Stimulated activated CD4-positive, alpha-beta T cell treated with anti-CD3 and anti-CD28 coated beads, Interleukin-4, amount 100 ng/mL, for 48 hours (primary cell): ENCODE results near the gene PCAT6.
"Not testable (repeated sequence)": the region's sequence is repeated elsewhere in the genome, so short reads cannot be mapped to it uniquely, and the experiment has no call there.

ENCODE experiments used
- DNase-seq, 2 donors: peaks; one replicate each; pipeline ENCODE4 v3.0.0-alpha.2; 2020; ENCODE audit warnings: low read depth in 2 of 2

Gene PCAT6

DNA sequence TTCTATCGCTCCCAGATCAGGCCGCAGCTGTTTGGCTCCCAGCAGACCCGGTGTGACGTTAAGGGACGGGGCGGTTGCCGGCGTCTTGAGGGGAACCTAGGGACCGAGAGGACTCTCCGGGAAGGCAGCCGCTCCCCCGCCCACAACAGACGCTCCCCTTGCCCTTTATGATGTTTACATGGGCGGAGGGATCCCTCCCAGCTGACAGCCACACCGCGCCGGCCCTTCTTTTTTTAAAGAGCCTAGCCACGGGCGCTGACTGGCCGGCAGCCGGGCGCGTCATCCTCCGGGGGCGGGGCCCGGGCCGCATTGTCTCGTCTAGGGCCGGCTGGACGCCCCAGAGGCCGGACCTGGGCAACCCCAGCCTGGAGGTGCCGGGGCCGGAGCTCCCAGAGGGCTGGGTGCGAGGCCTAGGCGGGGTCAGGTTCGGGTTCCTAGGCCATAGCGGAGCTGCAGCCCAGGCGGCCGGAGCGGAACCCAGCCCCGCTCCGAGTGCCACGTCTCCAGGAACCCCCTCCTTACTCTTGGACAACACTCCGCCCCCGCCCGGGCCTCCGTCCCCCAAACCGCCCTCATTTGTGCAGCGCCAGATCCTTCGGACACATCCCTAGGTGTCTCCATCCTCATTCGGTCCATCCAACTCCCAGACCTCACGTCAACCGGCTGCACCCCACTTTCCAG, at the start of gene PCAT6:
TSS of gene PCAT6 (plus strand) at position 340 of the 681 bp plus-strand sequence.
- peak; percentile 81 to 83 for DNase-seq

DNA sequence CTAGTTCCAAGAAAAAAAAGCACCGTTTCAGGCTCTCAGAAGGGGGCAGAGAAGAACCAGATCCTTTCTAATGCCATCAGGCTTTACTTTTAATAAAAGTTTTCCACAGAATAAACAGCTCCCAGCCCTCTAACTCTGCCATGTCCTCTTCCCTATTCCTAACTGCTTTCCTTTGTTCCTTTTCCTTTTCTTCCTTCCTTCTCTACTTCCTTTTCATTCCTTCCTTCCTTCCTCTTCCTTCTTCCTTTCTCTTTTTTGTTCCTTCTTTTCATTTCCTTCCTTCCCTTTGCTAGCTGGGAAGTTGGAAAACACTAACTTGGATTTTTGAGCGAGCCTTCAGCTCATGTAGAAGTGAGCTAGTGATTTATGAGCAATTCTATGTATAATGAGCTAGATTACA, 48.7 kb upstream of the PCAT6 start:
- DNase-seq, result no peak

DNA sequence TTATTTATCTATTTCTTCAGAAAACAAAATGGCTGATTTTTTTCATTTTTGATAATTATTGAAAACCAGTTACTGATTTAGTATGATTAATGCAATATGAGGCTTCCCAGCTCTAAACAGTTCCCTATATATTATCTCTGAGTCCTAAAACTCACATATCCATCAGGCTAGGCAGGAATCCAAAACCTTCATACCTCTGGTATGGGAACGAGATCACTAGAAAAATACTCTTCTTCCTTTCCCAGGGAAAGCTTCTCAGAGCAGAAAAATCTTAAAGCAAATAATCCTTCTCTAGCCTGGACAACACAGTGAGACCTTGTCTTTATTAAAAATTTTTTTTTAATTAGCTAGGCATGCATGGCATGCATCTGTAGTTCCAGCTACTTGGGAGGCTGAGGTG, 45.0 kb upstream of the PCAT6 start:
- no peak for DNase-seq

DNA sequence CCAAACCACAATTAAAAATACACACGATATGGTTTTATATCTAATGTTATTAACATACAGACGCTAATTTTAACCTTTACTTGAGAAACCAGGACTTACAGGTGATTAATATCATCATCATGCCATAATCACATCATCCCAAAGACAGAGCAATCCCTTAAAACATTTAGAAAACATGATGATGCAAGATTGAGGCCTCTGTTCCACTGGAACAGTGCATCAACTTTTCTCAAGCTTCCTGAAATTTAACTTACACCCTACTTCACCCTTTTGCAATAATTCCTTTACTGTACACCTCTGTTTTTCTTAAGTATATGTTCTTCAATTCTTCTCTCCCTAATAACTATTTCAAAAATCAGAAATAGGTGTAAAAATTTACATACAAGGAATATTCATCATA, 40.6 kb upstream of the PCAT6 start:
- DNase-seq, result no peak

DNA sequence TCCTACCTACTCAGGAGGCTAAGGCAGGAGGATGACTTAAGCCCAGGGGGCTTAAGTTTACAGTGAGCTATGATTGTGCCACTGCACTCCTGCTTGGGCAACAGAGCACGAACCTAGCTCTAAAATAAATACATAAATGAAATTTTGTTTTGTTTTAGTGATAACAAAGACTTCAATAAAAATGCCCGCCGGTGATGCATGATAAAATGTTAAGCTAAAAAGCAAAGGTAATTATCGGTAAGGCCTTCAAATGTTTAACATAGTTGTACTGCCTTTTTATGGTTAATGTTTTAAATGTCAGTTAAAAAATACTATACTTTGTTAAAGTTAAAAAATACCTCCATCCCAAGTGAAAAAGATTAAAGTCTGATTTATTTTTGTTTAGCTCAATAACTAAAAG, 29.6 kb upstream of the PCAT6 start:
- DNase-seq, result no peak

DNA sequence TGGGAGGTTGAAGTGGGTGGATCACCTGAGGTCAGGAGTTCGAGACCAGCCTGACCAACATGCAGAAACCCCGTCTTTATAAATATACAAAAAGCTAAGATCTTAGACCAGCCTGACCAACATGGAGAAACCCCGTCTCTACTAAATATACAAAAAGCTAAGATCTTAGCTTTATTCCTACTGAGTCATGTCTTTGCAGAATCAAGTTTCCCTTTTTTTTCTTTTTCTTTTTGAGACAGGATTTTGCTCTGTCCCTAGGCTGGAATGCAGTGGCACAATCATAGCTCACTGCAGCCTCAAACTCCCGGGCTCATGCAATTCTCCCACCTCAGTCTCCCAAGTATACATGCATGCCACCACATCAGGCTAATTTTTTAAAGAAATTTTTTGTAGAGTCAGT, 23.9 kb upstream of the PCAT6 start:
- no peak for DNase-seq

DNA sequence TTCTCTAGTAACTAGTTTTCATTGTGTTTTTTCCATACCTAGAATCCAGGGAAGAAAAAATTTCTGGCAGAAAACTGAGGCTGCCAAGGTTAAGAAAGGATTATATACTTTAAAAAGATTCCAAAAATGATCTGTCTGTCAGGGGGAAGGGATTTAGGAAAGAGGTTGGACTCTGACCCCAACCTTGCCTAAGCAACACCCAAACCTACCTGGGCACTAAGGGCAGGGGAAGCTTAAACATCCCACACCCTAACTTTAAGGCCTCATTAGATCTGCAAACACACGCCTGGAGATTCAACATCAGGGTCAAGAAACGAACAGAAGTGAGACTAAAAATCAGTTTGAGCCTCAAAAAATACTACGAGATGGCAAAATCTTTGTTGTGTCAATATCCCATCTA, 22.0 kb upstream of the PCAT6 start:
- no peak for DNase-seq

DNA sequence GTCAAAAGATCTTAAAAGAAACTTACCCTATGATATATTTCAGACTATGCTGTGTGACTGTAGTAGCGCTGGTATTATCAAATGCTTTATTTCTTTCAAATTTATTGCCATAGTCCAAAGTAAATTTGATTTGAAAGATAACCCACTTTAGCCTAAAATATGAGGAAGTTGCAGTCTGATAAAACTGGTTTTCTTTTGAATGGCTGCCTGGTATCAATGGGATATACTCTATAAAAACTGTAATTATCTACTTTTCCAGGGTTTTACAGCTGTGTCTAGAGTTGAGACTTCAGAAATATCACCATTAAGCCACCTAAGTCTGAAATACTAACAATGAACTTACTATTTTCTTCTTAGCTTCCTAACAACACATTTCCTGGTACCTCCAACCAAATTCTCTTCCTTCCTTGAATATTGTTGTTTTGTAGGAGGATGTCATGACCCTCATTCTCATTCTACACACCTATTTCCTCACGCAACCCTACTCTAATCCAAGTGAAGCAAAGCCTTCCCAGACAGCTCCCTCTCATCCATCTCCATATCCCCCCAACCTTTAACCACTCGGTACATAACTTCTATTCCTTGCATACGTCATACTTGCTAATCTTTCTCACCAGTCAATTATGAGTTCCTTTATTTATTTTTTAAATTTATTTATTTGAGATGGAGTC, 19.5 kb upstream of the PCAT6 start:
- DNase-seq, result no peak

DNA sequence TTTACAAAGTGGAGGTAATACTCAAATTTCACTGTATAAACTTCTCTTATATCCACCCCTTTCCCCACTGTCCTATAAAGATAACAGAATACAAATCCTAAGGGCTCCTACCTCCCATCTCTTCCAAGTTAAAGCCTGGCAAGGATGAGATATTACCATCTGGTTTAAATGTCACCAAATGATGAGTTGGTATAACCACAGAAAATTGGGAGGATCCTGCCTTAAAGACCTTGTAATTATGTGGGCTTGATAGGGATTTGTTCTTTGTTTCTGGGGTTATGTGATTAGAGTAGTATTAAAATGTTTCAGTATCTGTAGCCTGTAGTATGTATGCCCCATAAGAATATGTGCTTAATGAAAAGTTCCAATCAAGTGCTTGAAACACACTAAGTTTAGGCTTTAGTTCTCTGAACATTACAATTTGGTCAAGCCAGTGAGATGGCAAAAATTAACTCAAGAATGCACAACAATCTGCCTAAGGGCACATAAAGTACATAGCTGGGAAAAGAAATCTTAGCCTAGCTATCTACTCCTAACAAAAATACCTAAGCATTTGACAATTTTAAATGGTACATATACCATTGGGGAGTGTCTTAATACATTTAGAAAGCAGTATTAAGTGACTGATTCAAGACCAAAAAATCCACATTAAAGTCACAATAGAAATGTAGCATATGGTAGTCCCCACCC, 16.6 kb upstream of the PCAT6 start:
- DNase-seq, result no peak

DNA sequence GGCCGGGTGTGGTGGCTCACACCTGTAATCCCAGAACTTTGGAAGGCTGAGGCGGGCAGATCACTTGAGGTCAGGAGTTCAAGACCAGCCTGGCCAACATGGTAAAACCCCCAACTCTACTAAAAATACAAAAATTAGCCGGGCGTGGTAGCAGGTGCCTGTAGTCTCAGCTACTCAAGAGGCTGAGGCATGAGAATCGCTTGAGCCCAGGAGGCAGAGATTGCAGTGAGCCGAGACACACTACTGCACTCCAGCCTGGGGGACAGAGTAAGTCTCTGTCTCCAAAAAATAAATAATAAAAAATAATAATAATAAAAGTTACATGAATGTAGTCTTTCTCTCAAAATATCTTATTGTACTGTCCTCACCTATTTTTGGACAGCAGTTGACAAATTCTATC, 15.8 kb upstream of the PCAT6 start:
- not testable (repeated sequence) for DNase-seq

DNA sequence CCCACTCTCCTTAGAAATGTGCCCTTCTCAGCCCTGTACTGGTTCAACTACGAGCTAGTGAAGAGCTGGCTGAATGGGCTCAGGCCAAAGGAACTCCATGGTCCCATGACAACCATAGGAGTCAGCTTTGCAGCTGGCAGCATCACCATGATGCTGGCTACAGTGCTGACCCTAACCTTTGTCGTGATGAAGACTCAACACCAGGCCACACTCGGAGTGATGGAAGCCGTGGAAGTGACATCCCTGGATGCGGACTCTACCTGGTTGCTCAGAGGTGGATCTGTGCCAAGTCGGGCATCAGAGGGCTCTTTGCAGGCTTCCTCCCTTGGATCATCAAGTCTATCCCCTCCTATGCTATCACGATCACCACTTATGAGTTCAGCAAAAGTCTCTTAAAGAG, 14.1 kb upstream of the PCAT6 start:
- DNase-seq, result no peak

DNA sequence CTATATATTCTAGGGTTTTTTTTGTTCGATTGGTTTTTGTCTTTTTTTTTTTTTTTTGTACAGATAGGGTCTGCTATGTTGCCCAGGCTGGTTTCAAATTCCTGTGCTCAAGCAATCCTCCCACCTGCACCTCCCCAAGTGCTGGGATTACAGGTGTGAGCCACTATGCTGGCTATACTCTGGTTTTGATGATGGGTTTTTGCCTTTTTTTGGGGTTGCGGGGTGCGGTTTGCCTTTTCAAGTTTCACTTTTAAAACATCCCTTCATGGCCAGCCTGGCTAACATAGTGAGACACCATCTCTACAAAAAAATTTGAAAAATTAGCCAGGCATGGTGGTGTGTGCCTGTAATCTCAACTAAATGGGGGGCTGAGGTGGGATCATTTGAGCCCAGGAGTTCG, 12.5 kb upstream of the PCAT6 start:
- no peak for DNase-seq

DNA sequence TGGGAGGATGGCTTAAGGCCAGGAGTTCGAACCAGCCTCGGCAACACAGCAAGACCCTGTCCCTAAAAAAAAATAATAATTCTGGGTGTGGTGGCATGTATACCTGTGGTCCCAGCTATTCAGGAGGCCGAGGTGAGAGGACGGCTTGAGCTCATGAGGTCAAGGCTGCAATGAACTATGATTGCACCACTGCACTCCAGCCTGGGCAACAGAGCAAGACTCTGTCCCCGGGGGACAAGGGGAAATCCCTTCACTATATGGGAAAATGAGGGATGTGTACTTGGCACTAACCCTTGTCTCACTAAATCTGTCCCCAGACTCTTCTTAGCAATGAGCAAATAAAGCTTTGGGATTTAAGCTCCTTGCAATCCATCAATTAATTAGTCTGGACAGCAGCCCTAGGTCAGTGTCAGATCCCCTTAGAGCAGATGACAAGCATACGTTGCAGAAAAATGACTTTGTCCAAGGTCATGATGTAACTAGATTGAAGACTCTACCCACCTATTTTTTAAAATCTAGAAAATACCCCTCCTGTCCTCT, 11.9 kb upstream of the PCAT6 start:
- no peak for DNase-seq

DNA sequence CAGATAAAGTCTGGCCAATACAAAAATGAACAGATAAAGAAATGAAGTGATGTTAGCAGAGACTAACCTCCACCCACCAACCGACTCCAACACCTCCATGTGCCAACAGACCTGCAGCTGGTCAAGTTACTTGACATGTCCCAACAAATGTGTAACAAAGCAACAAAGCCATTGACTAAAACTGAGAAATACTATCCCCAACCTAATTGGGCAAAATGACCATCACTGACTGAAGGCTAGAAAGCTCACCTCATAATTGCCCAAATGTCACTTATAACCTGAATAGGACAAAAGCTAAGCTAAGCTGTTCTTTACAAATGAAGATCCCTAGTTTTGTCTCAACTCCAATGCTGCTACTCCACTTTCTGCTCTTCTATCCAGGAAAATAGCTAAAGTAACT, 10.0 kb upstream of the PCAT6 start:
- DNase-seq, result no peak

DNA sequence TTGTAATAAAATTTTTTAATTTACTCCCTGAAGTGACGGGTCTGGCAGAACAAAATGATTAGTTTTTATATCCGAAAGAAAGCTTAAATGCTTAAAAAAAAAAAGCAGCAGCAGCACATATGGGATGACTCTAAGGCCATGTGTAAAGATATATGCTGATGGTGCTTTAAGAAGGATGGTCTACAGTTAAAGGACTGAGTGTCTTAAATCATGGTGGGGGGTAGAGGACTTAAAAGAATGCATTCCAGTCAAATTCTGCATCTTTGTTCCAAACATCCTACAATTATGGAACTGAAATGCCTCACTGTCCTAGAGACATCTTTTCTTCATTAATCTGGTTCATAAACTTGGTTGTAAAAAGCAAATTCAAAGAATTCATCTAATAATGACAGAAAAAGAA, 9.6 kb upstream of the PCAT6 start:
- DNase-seq, result no peak

DNA sequence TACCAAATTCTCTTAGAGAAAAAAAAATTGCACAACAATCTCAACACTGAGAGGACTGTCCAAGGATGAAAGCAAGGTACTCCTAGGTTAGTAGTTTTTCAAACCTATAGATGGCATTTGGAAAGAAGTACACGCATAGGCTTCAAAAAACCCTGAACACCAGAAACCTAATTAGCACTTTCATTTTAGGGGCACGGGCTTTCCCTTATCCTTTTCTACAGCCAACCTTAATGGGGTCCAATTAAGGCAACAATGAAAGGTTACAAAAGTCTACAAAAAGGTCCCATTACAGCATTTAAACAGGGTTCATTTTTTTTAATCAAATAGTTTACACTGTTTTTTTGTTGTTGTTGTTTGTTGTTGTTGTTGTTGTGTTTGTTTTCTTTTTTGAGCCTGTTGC, 8.7 kb upstream of the PCAT6 start:
- no peak for DNase-seq

DNA sequence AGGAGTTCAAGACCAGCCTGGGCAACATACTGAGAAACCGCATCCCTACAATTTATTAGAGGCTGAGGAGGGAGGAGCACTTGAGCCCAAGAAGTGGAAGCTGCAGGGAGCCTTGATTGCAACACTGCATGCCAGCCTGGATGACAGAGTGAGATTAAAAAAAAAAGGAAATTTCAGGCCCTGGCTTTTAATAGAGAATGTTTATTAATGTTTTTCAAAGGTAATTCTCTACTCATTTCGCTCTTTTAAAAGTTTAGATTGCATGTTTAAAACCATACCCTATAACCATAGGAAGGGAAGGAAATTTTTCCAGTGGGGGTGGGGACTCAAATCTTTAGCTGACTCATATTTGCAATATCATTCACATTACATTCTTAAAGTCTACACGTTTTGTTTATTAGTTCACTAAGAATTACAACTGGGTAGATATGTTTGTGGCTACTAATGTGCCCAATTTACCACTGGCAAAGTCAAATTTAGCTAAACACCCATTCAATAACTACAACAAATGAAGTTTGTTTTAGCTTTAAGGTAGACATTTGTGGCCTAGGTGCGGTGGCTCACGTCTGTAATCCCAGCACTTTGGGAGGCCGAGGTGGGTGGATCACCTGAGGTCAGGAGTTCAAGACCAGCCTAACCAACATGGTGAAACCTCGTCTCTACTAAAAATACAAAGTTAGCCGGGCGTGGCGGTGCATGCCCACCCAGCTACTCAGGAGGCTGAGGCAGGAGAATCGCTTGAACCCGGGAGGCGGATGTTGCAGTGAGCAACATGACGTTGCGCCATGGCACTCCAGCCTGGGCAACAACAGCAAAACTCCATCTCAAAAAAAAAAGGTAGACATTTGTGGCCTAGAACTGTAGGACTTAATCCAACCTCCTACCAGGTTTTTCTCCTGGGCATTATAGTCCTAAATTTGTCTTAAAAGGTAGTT, 7.5 kb upstream of the PCAT6 start:
- no peak for DNase-seq

DNA sequence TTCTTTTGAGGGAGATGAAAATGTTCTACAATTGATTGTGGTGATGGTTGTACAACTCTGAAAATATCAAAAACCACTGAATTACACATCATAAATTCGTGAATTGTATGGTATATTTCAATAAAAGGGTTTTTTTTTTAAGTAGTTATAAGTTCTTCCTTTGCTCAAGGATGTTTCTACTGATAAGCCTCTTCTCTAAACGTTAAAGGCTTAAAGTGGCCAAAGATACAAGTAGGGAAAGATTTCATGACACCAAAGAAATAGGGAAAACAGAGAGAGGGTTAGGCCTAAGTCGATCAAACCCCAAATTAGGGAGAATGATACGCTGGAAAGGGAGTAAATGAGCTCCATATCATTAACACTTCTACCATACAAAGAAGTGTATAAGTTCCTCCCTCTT, 6.6 kb upstream of the PCAT6 start:
- DNase-seq, result no peak

DNA sequence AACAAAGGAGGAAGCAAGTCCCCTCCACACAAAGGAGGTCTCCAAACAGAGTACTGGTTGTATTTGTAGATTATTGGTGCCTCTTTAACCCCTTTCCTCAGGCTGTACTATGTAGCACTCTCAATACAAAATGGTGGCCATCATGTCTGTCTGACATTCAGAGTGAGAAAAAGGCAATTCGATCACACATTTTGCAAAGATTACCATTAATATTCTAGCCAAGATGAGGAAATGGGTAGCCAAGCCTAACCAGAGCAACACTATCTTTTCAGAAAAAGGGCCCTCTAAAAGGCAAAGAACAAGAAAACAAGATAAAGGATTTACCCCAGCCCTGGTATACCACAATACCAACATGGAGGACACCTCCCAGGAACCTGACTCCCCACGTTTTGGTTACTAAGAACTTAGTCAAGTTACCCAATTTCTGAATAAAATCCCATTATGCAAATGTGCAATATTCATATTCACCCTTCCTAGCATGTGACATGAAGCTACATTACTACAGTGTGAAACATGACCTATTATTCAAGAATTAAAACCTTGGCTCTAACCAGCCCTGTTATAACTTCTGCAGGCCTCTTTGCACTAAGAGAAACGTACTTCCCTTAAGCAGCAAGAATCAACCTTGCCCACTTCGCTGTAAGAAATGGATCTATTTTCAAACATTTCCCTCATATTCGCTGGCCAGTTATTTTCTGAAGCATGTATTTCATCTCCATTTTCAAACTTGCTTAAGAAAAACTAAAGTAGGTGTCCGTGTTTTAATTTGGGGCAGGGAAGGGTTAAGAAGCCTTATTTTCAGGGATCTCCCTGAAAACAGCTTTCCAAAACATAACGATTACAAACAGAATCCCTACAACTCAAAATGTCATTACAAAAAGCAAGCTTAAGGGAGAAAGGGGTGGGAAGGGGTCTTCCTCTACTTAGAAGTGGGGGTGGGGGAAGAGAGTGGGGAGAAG, 4.6 kb upstream of the PCAT6 start:
- DNase-seq, result peak in 1 of 2 donors; percentile 11

DNA sequence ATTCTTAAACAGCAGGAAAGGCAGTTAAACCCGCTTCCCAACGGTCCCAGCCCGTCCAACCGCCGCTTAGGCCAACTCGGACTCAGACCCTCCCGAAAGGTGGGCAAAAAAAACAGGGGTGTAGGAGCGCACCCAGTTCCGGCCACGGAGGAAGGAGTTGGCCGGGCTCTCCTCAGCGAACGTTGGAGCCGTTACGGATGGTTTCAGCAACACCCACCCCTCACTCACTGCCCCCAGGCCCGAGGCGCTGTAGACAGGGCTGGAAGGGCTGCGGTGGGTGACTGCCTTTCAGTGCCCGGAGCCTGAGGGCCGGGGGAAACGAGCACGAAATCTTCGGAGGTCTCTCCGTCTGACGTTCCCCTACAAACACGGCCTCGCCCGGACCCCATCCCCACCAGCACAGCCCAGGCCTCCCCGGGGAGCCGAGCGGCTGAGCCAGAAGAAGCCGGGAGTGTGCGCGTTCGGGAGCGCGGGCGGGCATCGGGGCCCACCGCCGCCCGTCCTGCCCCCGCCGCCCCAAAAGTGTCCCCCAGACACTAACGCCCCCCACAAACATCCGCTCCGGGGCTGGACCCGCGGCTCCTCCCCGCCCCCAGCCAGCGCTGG, 3.8 kb upstream of the PCAT6 start:
- DNase-seq, result peak; percentile 11 to 14
